Adrenal gland (tissue), 5 donors: ENCODE results near the gene SRM.
"Not testable (repeated sequence)": the region's sequence is repeated elsewhere in the genome, so short reads cannot be mapped to it uniquely, and the experiment has no call there.

ENCODE experiments used
- POLR2A ChIP-seq, 2 donors: fragments of 450-650 bp; IDR thresholded peaks; one replicate each; pipeline ENCODE4 v1.6.1; 2017; ENCODE audit warnings: antibody characterized with exemption in 2 of 2, mild to moderate bottlenecking in 2 of 2, moderate library complexity in 1 of 2
- TF ChIP-seq, protein P1 (sequence below), 6 experiments: fragments of 450-650 bp in 4 of 6; fragments of 200-600 bp in 2 of 6; sonication (generic) in 1 of 6; IDR thresholded peaks; 1 replicate in 5 of 6; 2 replicates in 1 of 6; pipeline versions ENCODE4 v1.5.1 to v1.8.0; 2016 to 2021; ENCODE audit warnings: antibody characterized with exemption in 6 of 6, mild to moderate bottlenecking in 2 of 6, moderate library complexity in 1 of 6
- donor health status: DM: no; HTN: no; CAD: no.

DNA sequence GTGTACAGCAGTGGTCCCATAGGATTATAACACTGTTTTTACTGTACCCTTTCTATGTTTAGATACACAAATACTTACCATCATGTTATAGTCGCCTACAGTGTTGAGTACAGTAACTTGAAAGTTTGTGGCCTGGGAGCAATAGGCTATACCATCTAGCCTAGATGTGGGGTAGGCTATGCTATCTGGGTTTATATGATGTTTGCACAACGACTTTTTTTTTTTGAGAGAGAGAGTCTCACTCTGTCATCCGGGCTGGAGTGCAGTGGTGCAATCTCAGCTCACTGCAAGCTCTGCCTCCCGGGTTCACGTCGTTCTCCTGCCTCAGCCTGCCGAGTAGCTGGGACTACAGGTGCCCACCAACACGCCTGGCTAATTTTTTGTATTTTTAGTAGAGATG is 40.5 kb downstream of the SRM start:
- not testable (repeated sequence) for TF ChIP-seq POLR2A (IDR thresholded peaks at IDR 0.05)
- TF ChIP-seq, protein P1, sequence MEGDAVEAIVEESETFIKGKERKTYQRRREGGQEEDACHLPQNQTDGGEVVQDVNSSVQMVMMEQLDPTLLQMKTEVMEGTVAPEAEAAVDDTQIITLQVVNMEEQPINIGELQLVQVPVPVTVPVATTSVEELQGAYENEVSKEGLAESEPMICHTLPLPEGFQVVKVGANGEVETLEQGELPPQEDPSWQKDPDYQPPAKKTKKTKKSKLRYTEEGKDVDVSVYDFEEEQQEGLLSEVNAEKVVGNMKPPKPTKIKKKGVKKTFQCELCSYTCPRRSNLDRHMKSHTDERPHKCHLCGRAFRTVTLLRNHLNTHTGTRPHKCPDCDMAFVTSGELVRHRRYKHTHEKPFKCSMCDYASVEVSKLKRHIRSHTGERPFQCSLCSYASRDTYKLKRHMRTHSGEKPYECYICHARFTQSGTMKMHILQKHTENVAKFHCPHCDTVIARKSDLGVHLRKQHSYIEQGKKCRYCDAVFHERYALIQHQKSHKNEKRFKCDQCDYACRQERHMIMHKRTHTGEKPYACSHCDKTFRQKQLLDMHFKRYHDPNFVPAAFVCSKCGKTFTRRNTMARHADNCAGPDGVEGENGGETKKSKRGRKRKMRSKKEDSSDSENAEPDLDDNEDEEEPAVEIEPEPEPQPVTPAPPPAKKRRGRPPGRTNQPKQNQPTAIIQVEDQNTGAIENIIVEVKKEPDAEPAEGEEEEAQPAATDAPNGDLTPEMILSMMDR (IDR thresholded peaks at IDR 0.05) = not testable (repeated sequence)
